Fibroblast of skin of left biceps (primary cell): ENCODE measurements around the gene PIBF1.
A peak's percentile ranks its signal among the peaks of the same experiment; 100 is the strongest.
"Not testable (repeated sequence)": the region's sequence is repeated elsewhere in the genome, so short reads cannot be mapped to it uniquely, and the experiment has no call there.

ENCODE experiments used
- DNase-seq, 2 experiments: peaks; one replicate each; pipeline ENCODE4 v3.0.0-alpha.2; 2013; ENCODE audit warnings: low read depth in 2 of 2

The PIBF1 gene

DNA sequence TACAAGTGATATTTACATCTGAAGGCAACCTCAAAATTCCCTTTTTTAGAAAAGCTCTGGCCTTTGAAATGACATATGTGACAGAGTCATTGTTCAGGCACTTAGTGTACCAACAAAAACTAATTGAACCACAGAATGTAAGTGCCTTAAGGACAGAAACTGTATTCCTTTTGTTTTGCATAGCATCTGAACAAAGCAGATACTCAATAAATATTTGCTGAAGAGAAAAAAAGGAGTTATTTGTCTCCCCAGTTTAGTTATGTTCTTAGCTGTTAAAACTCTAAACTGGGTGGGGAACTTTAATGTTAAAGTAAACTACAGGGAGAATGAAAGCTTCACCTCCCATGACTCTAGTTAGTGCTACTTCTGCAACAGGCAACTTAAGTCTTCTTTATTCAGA is 220.0 kb downstream of the PIBF1 start:
- no peak for DNase-seq

DNA sequence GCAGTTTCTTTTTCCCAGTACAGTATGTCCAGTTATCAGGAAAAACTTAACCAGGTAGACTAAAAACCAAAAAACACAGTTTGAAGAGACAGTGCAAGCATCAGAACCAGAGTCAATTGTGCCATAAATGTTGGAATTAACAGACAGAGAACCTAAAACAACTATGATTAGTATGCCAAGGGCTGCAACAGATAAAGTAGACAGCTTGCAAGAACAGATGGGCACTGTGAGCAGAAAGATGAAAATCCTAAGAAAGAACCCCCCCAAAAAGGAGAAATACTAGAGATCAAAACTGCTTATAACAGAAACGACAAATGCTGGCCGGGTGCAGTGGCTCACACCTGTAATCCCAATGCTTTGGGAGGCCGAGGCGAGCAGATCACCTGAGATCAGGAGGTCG is 229.8 kb downstream of the PIBF1 start:
- DNase-seq, result no peak

DNA sequence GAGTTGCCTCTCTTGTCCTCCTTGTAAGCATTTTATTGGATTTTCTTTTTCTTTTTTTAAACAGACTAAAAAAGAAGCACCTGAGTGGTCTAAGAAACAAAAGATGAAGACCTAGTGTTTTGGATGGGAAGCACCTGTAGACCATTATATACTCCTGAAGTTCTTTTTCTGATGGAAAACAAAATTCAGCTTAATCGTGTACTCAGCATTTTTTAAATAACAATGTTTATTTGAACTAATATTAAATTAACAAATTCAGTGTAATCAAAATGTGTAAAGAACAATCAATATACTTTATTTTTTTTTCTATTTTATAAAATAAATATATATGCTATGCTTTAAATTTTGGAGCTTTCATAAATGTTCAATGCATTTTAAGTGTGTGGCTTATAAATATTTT is 233.9 kb downstream of the PIBF1 start:
- DNase-seq, result no peak

DNA sequence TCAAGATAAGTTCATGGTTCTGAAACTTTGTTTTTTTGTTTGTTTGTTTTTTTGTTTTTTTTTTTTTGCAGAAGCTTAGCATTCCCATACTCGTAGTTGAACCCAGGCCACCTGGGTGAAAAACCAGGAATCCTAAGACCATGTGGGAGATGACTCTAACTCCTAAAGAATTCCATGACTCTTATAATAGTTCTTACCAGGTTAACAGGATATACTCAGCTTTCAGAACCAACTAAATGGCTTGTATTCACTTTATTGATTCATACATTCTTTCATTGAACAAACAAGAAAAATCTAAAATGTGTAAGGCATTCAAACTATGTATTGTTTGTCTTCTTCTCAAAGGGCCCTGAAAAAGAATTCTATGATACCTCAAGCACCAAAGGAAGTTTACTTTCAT is 236.4 kb downstream of the PIBF1 start:
- DNase-seq, result no peak

DNA sequence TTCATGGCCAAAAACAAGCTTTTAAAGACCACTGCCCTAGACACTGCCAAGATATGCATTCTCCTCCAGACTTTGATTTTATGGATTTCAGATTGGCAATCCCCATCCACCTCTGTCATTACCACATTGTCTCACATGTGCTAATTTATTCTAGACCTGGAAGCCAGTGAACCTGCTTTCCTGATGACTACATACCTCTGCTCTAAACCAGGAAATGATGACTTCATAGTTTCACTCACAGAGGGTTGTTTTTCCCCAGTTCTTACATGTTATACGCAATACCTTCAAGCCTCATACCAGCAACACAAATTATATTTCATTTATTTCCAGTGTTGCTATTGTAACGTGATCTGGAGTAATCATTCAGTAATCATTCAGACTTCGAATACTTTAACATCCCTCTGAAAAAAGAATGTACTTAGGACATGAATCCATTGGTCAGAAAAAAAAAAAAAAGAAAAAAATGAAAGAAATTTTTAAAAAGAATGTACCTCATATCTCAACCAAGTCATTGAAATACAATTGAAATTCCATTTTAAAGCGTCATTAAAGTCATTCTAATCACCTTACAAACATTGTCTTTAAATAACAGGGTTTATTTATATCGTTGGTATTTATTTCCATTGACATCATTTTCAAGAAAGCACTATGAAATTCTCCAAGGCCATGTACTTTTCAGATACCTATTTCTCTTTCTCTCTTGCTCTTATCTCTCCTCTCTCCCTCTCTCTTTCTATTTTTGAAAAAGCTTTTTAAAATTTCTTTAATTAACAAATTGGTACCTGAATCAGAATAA is 243.5 kb downstream of the PIBF1 start:
- no peak for DNase-seq

DNA sequence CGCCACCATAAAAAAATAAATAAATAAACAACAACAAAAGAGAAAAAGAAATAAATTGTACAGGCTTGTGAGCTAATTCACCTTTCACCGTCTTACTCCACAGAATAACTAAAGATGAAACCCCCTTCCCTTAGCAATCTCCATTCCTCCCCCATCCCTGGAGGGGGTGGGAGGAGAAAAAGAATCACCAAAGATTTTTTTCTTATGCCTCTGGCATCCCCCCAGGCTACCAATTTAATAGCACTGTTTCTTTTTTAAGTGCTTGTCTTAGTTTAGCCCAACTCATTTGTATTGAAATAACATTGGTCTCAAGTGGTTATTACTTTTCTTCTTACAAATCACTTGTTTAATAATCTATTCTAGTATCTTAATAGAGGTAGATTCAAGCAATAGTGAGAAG is 253.0 kb downstream of the PIBF1 start:
- DNase-seq, result no peak

DNA sequence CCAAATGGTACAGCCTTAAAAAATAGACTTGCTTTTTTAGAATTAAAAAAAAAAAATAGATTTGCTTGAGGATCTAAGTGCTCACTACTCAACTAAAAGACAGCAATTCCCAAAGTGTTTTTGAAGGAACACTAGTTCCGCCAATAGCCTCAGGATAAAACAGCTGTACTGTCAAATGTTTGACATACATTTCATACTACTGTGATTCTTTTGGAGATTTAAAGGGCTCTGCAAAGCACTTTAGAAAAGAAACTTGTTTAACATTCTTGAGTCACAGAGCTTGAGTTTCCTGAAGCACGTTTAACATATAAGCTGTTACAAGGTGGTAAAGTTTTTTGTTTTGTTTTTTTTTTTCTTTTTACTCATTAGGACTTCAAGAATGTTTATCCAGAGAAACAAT is 253.7 kb downstream of the PIBF1 start:
- no peak for DNase-seq

DNA sequence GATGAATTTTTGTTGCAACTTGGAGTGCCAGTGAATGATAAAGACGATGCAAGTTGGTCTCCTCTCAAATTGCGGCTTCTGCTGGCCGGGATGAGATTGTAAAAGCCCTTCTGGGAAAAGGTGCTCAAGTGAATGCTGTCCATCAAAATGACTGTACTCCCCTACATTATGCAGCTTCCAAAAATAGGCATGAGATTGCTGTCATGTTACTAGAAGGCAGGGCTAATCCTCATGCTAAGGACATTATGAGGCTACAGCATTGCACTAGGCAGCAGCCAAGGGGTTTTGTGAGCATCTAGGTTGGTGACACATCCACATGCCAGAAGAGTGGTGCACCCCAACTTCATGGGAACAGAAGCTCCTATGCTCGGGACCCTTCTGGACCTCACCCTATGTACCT is 254.6 kb downstream of the PIBF1 start:
- no peak for DNase-seq

DNA sequence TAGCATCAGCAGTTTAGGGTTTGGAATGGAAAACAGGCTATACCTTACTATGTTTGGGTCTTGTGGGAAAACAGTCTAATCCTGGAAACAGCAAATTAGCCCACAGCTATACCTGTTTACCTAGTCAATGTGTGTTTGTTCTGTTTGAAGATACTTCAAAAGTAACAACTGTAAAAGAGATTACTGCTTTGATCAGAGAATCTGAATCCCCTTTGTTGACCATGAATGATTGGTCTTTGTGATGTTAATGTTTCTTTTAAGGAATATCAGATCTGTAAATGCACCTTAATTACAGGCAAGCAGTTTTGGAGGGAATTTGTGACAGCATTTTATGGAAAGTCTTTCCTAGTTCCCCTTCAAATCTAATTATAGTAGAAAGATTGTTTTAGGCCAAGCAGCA is 256.1 kb downstream of the PIBF1 start:
- no peak for DNase-seq

DNA sequence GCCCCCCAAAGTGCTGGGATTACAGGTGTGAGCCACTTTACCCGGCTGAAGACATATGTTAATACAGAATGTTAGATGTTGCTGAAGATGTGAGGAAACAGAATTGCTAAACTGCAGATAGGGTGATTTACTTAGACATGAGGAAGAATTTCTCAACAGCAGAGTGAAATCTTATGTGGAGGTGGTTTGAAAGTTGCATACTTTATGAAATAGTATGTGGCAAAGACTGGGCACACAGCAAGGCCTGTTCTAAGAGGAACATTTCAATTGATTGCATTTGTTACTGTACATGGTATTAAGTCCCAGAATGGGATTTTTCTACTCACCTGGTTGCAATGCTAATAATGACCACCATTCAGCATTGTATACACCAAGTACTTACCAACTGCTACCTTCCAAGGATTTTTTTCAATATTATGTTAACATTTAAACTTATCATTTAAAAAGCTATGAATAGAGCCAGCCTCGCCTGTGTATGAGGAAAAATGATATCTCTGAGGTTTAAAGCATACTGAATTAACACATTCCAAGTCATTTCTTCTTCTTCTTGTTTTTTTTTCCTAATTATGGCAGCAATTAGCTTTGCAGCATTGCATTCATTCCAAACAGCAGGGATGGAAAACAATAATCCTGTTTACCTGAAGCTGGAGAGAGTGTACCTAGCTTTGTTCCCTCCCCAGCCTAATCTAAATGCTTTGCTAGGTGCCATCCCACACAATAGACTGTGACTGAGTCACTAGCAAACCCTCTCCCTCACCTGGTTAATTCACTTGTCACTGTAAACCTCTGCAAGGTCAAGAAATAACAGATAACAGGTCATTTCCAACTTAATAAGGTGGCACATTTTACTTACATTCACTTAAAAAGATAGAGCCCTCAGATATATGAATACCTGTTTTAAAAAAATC is 257.5 kb downstream of the PIBF1 start:
- DNase-seq, result no peak

DNA sequence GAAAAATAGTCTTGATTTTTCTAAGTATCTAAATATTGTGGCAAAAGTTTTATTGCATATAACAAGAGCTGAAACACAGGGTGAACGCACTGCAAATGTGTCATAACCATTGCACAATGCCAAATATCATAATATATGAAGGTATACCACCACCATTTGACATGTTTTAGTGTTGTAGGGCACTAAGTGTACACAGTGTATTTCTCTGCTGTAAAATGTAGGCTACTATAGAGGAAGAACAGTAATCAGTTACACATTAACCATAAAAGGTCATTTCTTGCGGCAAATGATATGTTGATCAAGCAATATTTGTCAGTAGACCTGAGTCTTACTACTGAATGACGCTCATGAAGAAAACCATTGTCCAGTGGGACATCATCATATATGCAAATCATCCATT is 258.6 kb downstream of the PIBF1 start:
- DNase-seq, result no peak

DNA sequence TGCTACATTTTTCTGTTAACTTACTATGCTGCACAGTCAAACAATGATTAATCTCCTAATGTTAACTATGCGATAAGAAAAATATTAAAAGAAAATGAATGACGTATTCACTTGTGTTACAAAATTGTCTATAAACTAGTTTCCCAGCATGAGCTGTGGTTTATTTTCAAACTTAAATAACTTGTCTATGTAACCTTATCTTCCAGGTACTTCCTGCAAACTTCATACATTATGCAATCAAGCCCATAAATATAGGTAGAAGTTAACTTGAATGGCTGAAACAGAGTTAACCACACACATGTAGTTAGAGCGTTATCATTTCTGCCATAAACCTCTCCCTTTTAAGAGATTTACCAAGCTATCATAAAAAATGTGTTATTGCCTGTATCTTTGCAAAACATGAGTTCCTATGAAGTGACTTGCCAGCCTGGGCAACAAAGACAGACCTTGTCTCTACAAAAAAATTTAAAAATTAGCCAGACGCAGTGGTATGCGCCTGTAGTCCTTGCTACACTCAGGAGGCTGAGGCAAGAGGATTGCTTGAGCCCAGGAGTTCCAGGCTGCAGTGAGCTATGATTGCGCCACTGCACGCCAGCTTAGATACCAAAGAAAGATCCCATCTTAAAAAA is 259.1 kb downstream of the PIBF1 start:
- DNase-seq, result no peak

DNA sequence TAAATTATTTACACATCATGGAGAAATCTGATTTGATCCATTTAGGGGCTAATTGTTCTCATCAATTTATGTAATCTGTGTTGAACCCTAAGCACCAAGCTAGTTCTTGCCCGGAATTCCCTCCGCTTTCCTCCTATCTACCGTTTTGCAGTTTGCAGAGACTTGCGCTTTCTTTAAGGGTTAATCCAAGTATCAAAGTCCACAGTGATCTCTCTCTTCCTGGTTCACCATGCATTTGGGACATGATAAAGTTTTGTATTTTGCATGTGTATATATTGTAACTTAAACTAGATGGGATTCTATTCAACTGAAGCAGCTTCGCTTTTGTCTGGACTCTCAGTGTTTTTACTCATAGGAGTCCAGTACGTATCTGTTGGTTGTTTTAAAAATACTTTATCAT is 263.1 kb downstream of the PIBF1 start:
- DNase-seq, result no peak

DNA sequence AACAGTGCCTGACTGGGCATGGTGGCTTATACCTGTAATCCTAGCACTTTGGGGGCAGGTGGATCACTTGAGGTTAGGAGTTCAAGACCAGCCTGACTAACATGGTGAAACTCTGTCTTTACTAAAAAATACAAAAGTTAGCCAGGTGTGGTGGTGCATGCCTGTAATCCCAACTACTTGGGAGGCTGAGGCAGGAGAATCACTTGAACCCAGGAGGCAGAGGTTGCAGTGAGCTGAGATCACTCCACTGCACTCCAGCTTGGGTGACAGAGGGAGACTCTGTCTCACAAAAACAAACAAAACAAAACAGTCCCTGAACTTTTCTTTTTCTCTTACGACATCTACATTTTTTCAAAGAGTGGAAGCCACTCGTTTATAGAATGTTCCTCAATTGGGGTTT is 266.7 kb downstream of the PIBF1 start:
- not testable (repeated sequence) for DNase-seq

DNA sequence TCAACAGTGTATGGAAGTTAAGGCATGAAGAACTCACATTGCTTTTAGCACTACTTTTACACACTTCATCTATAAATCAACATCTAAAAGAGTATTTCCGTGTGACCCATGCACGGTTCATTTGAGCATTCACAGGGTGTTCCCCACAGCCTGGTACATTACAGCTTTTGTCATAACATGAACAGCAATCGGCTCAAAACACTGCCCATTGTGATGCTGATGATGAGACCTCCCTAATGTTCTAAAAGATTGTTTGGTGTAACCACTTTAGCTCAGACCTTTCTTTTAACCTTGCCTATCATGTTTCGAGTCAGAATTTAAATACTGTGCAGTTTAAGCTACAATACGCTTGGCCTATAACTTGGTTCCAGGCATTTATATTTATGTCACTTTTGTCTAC is 272.8 kb downstream of the PIBF1 start:
- no peak for DNase-seq

DNA sequence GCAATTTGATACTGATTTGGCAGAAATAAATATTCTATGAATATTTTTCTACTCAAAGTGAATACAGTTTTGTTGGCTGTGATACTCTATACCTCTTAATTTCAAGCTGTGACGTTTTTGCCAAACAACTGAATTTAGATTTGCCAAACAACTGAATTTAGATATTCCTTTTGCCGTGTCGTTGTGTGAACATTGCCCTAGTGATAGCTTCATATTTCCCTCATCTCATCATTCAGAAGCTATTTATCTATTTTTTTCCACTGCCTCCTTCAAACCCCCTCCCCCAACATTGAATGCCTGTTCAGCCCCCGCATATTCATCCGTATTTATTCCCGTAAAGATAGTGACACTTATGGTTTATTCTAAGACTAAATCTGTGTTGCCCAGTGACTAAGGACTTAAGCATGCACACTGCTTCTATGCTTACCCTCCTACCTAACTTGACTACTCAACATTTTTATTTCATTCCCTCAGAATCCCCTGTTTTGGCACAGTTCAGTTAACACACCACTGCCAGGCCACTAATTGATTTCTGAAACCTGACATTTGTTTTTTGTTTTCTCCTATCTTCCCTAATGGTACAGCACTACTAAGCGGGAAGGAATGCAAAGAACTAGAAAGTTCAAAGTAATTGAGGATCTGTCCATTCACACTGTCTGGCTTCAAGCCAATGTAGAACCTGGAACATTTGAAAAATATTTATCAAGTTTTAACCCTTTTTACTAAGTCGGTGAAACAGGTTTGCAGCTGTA is 274.1 kb downstream of the PIBF1 start:
- peak; percentile 56 to 59 for DNase-seq

DNA sequence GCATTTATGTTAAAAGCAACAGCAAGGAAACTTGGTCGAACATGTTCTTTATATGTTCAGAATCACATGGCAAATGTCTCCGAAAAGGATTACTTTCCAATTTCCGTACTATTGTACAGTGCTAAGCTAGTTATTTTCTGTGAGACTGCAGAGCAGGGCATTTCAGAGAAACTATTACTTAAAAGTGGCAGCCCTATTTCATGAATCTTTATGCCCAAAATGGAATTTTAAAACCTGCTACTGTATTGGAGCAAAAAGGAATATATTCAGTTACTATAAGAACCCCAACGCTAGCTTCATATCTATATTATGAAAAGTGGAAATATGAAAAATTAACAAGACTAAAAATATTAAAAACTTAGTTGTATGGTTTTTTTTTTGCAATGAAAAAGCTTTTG is 274.6 kb downstream of the PIBF1 start:
- no peak for DNase-seq

DNA sequence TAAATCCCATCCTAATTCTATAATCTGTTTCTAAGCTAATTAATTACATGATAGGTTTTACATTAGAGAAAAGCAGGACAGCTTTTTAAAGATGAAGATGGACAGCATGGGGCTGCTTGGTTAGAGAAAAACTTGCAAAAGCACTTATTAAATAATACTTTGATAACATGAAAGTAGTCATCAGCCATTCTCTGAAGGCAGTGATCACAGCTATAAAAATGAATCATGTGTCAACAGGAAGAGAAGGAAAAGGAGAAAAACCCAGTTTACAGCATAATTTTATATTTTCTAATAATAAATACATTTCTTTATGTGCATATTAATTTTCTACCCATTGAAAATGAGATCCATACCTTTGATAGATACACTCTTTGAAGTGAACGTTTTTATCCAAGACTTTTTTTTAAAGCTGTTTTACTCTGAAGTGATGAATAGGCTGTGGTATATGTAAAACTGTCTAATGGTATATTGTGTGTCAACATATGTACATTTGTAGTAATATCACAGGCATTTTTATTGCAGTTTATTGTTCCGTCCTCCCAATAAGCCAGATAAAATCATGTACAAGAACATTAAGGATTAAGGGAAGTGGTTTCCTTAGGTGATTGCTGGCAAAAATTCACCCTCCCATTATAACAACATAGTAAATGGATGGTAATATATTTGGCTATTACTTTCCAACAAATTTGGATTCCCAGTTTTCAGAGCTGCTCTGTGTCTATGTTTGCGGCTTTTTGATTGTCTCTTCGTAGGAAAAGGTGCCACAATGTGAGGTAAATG is 275.5 kb downstream of the PIBF1 start:
- DNase-seq, result no peak

DNA sequence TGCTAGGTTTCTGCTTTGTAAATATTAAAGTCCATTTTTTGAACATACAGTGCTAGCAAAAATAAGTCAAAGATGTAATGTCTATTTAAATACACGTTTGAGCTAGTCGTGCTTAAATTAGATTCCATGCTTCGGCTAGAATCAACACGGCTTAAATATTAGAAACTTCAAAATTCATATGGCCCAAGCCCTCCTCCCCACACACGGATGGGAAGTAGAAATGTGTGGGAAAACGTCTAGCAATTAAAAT is 276.1 kb downstream of the PIBF1 start:
- no peak for DNase-seq

DNA sequence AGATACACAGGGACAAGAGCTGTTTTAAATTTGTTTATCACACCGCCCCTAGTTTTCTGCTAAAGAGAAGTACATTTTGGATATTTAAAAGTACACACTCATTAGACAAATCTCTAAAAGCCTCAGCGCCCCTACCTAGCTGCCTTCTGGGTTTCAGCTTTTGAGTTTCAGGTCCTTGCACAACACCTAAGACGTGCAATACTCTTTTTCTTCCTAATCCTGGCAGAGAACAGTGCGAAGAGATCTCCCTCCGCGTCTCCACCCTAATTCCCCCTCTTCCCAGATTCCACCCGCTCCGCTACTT is 276.5 kb downstream of the PIBF1 start:
- no peak for DNase-seq

DNA sequence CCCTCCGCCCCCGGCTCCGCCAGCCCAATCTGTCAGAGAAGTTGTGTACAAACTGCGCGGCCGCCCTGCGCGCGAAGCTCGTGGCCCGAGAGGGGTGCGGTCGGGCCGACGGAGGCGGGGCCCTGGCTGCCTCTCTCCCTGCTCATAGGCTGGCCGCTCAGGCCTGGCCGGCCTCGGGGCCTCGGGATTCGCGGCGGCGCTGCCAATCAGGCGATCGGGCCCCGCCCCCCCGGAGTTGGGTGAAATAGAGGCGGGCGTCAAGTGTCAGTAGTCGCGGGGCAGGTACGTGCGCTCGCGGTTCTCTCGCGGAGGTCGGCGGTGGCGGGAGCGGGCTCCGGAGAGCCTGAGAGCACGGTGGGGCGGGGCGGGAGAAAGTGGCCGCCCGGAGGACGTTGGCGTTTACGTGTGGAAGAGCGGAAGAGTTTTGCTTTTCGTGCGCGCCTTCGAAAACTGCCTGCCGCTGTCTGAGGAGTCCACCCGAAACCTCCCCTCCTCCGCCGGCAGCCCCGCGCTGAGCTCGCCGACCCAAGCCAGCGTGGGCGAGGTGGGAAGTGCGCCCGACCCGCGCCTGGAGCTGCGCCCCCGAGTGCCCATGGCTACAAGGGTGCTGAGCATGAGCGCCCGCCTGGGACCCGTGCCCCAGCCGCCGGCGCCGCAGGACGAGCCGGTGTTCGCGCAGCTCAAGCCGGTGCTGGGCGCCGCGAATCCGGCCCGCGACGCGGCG is 277.0 kb downstream of the PIBF1 start, which contains the start of gene KLF5:
Gene KLF5 (plus strand): TSS at position 270 of the 724 bp plus-strand sequence. CDS start 323 bp downstream, at position 593.
- DNase-seq, result peak; percentile 78 to 81
